ENCODE data around the gene POLD3.

- TF ChIP-seq GATA3 (IDR thresholded peaks at IDR 0.05; ENCODE audit: low read depth, low read length) (no peak), GATA2 (IDR thresholded peaks at IDR 0.05; ENCODE audit: low read depth, low read length) (no peak)
Observed at GRCh38 chr11:74676596-74676995, 84.2 kb downstream of the POLD3 start.
